Activated T-cell treated with anti-CD3 and anti-CD28 coated beads for 48 hours (primary cell): ENCODE results near the gene ZRANB3.

Experiments used
- DNase-seq: peaks from one replicate; pipeline ENCODE4 v3.0.0-alpha.2; 2020; ENCODE audit warnings: low read depth

Gene ZRANB3

DNA sequence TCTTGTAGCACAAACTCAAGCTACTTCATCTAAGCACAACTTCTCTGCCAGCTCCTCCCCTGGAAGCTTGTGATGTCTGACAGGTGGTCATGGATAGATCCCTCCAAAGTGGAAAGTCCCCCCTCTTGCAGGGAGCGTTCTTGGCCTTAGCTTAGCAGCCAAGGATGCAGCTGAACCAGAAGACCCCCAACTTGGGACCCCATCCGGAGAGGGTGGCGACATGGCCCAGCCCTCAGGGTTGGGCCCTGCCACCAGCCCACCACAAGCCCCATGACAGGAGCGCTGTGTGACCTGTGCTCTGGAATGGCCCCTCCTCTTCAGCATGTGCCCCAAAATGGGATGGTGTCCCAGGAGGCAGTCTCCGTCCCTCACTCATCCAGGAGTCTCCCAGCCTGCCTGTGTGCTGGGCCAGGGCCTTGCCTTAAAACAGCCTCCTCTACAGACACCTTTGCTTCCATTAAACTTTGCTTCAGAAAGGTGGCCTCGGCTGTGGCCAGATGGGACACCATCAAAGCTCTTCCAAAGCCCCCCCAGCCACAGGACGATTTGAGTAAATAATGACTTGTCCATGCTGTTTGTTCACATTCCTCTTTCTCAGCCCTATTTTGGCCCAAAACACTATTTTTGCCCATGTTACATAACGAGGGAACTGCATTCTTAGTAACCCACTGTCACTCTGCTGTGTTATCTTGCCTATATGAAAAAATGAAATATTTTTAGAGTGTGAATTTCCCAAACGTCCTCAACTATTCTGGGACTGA lies 356.8 kb downstream of the ZRANB3 start:
- no peak for DNase-seq

DNA sequence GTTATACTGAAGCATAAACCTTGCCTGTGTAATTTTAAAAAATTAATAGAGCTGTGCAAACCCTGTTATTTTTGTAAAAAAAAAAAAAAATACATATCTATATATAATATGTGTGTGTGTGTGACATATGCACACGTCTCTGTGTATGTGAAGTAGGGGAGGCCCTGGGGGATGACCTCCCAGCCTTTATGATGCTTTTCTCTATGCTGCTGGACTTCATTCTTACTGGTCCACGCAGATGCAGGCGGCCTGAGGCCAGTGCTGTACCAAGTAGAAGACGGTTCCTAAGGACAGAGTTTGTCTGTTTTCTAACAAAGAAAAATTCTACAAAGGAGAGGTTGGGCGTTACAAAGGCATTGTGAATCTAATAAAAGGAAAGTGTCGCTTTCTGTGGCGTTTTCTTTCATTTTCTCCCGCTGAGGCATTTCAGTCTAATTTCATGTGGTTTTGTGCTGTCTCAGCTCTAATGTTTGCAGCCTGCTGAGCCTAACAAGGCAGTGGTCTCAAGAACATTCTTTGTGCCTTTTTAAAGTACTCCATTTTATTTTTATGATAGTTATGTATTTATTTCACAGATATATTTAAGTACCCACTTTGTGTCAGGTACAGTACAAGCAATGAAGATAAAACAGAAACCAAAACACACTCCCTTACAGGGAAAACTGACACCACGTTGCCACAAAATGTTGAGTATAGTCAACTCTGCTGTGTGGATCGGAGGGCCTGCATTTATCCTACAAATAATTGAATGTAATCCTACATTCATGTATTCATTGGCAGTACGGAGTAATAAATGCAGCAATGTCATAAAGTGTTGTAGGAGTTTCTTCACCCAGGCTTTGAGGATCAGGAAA lies 360.9 kb downstream of the ZRANB3 start:
- no peak for DNase-seq

DNA sequence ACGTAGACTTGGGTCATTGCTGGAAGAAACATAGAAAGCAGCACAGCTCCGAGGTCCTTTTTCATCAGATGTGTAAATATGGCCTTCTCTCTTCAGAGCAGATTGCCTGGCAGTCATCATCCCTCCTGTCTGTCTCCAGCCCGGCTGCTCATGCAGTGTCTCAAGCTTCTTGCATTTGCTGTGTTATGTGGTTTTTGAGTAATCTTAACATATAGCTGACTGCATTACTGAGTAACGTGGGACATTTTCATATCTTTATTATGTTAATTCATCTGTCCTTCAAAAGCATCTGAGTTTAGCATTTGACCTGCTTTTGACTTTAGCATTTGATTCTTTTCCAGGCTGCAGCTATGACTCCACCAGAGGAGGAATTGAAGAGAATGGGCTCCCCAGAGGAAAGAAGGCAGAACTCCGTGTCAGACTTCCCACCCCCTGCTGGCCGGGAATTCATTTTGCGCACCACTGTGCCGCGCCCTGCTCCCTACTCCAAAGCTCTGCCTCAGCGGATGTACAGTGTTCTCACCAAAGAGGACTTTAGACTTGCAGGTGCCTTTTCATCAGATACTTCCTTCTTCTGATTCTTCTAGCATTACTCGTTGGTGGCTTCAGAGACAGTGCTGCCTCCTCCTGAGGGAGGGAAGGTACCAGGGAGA lies 362.7 kb downstream of the ZRANB3 start:
- DNase-seq, result no peak

DNA sequence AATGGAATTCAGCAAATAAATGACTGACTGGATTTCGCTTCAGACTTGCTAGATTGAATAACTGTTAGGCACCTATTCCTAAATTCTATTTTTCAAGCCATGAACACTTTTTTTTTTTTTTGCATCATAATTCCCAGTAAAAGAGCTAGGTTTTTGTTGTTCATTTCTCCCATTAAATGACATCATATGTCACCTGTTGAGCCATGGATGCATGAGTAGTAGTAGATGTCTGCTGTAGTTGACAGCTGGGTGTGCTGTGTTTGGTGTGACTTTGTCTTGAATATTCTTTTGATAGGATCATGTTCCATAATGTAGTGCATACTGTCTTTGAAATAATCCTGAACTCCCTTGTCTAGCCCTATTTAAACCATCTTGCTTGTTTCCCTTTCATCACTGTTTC lies 363.7 kb downstream of the ZRANB3 start:
- DNase-seq, result no peak

DNA sequence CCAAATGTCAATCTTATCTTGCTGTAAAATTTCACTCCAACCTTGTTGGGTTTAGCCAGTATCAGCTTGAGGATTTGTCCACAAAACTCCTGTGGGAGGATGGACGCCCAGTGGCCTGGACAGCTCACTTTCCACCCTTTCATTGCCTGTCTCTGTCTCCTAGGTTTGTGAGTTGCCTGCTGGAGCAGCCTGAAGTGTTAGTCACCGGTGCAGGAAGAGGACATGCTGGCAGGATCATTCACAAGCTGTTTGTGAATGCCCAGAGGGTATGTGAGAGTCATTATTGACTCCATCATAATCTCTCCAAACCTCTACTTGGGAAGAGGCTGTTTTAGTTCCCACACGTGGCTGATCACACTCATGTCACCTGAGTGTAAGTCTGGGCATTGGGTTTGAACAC lies 366.6 kb downstream of the ZRANB3 start:
- no peak for DNase-seq

DNA sequence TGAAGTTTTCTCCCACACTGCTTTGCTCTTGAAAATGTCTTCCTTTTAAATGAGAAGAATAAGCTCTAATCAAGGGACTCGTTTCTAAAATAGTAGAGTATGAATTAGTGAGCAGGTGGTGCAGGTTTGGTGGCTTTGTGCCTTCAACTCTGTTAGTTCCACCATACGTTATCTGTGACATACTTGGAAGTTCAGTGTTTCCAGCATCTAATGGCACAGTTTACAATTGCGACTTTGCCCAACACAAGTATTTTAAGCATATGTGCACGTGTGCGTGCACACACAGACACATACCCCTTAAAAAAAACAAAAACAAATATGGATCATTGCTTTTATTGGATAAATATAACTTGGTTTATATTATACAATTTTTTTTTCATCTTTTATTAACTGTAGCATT lies 367.1 kb downstream of the ZRANB3 start:
- DNase-seq, result no peak

DNA sequence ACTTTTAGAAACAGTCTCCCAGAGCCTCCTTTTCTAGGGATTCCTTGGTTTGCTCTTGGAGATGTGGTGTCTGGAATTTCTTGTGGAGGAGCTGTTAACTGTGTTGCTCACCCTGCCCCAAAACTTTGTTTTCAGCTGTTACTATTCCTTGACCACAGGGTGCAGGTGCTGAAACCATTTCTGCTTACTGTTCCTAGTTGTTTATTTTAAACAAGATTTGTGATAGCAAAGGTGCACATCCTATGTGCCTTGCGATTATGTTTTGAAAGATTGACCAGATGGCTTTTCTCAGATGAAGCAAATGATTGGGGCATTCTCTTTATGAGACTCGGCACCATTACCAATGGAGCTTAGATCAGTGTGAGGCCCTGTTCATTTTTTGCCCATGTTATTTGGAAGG lies 367.7 kb downstream of the ZRANB3 start:
- DNase-seq, result no peak

DNA sequence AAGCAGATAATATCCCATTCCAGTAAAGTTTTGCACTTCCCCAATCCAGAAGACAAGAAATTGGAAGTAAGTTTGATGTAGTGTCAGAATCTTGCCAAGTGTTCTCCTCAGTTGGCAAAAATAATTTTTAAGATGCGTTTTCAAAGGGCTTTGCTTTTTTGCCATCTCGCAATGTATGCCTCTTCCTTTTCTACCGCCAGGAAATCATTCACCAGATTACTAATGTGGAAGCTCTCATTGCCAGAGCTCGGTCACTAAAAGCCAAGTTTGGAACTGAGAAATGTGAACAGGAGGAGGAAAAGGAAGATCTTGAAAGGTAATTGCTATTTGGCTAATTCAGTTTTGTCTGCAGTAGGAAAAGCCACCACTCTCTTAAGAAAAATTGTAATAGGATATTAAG lies 368.2 kb downstream of the ZRANB3 start:
- no peak for DNase-seq

DNA sequence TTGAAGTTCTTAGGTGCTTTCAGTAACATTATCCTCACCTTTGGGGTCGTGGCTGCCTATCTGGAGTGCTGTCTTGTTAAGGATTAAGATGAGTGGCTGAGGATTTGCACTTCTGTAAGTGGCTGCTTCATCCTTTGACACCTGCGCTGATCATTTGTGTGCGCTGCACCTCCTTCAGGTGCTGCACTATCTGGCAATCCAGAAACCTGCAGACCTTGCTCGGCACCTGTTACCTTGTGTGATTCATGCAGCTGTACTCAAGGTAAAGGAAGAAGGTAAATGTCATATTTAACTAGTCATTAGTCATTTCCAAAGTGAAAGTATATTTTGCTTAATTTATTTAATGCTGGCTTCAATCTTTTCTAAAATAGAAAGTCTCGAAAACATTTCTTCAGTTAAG lies 368.6 kb downstream of the ZRANB3 start:
- no peak for DNase-seq

DNA sequence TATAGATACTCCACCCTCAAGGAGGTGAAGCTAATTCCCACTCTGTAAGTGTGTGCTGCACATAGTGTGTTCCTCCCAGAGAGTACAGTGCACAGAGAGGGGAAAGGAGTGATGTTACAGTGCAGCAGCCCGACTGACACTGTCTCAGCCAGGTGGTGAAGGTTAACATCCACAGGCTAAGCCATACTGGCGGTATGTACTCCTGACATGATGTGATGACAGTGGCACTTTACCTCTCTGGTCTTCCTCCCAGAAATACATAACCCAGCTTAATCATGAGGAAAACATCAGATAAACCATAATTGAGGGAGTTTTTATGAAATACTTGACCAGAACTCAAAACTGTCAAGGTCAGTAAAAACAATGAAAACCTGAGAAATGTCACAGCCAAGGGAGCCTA lies 371.8 kb downstream of the ZRANB3 start:
- no peak for DNase-seq

DNA sequence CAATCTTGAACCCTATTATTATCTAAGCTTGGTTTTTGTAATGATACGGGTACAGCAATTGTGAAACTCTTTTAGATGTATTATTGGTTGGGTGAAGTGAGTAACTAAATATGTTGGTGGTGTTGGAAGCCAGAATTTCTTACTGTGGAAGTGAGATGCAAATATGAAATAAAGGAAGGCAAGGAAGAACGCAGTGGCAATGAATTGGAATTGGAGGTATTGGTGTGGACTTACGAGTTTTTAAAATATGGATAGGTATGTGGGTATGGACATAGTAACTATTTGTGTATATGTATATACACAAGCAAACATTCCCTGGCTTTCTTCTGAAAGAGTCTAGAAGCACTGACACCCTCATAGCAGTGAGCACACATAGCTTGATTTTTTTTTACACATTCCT lies 373.2 kb downstream of the ZRANB3 start:
- DNase-seq, result no peak

DNA sequence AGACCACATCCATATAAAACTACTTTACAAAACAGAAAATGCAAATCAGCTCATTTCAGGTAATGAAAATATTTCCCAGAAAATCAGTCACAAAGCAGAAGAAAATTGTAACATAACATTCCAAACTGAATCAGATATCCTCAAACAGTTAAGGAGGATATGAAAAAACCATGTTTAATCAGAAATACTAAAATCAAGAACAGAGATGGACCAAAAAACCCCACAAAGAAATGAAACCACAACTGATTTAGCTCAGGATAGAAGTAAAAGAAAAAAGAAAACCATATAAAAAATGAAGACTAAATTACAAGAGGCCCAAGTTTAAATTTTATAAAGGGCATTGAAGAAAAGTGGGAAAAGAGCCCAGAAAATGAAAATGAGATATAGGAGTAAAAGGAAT lies 376.1 kb downstream of the ZRANB3 start:
- no peak for DNase-seq

DNA sequence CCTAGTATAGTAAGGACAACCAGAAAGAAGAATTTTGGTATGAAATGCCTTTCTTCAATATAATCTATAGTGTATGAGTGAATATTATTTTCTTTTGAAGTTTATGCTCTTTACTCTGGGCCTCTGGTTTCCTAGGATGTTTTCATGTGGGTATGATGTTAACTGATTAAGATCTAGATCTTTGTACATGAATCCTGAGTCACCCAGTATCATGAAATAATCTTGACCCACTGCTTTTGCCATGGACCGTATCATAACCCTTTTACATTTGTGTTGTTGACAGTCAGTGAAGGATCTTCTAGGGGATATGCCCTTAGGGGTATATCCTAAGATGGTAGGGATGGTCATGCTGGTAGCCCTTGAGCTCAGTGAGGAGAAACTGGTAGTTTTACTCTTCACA lies 378.7 kb downstream of the ZRANB3 start:
- DNase-seq, result no peak

DNA sequence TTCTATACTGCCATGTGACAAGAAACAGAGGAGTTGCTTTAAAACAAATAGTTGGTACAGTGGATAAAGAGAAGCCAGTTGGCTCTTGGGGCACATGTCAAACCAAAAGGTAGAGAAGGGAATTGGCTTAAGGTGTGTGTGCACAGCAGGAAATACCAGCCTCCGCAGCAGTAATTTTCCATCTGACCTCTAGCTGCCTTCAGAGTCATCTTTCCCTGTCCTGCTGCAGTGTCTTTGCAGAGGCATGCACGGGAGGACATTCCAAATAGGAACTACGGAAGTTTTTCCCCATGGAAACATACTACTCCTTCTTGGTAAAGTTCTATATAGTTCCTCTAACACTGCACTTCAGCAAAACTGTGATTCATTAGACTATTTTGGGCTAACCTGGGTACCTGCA lies 379.4 kb downstream of the ZRANB3 start:
- DNase-seq, result no peak

DNA sequence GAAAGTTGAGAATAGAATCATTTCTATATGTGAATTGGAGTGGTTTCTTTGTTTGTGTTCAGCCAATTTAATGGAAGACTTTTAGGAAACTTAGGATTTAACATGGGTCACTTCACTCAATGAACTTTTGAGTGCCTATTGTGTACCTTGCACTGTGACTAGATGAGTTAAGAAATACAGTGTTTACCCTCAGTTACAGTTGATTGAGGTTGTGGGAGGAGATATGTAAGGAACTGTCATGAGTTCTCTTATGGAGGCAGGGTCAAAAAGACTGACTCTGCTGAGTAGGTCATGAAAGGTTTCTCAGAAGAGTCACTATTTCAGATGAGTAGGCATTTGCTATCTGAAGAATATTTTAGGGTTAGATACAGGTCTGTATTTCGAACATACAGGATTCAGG lies 380.3 kb downstream of the ZRANB3 start:
- DNase-seq, result no peak

DNA sequence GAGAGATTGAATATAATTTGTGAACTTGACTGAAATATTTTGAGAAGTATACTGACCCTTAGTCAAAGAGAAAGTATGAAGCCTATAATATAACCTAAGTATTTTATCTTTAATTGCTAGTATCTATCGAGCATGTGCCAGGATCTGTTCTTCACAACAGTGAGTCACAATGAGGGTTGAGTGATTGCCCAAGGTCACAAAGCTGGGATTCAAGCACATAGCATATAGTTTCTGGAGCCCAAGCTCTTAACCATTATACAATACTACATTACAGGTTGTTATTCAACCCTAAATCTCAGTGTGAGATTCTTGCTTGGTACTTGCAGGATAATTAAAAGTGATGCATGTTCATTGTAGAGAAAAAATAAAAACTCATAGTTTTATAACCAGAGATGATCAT lies 381.8 kb downstream of the ZRANB3 start:
- no peak for DNase-seq

DNA sequence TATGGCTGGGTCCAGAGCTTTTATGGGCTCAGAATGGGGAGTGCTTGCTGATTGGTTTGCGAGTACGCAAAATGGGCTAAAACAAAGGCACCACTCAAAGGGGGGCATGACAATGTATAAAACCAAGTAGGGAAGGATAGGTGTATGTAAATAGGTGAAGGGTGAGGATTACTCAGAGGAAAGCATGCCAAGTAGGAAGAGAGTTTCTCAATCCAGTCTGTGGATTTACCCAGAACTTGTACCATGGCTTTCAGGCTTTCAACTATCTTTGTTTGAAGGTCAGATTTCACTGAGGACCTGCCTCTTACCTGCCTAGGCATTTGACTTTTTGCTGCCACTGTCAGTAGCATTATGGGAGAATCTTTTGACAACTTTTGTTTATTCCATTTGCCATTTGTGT lies 386.7 kb downstream of the ZRANB3 start:
- no peak for DNase-seq

DNA sequence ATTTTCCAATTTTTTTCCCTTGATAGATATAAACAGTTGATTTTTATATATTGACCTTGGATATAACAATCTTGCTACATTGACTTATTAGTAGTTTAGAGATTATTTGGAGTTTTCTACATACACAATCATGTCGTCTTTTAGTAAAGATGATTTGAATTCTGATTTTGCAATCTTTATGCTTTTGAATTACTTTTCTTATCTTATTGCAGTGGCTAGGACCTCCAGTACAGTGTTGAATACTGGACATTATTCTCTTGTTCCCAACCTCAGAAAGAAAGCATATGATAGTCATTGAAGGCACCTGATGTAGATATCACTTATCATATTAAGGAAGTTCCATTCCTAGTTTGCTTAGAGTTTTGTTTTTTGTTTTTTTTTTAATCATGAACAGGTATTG lies 388.7 kb downstream of the ZRANB3 start:
- DNase-seq, result no peak

DNA sequence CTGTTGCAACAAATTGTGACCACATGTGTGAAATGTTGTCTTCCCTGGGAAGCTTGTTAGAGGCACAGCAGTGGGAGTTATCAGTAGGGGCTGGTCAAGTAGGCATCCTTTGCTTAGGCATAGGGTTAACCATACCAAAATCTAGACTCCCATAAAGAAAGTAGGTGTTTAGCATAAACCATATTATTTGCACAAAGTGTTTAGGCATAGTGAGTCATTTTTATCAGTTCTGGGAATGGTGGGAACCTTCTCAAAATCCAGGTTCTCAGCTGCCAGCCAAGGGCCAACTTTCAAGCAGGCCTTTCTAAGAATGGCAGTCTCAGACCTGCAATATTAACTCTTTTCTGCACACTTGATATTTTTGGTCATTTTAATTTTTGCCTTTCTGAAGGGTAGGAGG lies 390.4 kb downstream of the ZRANB3 start:
- DNase-seq, result no peak

DNA sequence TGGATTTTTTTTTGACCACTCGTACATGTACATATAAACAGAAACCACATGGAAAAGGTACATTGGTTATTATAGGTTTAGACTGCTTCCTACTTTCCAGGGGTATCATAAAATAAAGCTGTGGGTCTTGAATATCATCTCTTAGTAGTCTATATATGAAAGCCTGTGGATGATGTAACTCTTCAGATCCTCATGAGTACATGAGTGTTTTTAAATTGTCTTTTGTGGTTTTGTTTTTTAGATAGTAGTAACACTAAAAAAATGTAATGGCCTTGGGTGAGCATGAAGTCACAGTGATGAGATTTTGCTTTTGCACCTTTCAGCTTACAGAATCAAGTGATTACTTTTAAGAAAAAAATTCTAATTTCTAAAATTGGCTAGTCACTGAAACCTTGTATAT lies 398.7 kb downstream of the ZRANB3 start:
- DNase-seq, result no peak

DNA sequence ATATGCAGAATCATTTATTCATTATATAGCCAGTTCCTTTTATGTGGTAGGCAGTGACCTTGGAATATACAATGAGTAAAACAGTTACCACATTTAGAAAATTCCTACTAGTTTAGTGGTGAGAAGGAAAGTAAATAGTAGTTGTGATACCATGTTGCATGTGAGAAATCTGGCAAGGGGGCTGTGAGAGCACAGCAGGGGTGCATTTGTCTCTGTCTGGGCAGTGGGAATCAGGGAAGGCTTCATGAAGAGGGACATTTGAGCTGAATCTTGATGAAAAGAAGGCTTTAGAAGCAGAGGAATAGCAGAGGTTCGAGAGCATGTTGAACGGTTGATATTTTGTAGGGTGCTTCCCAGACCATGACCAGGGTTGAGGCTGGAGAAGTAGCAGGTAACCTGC lies 400.3 kb downstream of the ZRANB3 start:
- no peak for DNase-seq

DNA sequence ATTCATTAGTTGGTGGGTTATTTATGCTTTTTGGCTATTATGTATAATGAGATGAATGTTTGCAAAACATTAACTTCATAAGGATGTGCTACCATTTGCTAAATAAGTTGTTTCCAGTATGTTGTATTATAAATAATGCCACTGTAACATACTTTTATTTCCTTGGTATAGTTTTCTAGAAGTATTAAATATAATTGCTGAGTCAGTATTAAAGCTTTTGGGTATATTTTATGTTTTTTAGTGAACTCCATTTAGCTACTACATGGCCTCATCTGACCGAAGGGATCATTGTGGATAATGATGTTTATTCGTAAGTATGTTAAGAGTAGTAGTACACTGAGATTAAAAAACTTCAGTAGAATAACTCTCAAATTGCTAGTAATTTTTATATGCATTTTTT lies 405.1 kb downstream of the ZRANB3 start:
- DNase-seq, result no peak
